Stimulated activated CD8-positive, alpha-beta memory T cell treated with anti-CD3 and anti-CD28 coated beads, Interleukin-2, amount 100 ng/mL, for 48 hours (primary cell): ENCODE data around the gene SHROOM1.
"Not testable (repeated sequence)": the region's sequence is repeated elsewhere in the genome, so short reads cannot be mapped to it uniquely, and the experiment has no call there.

Experiments used
- DNase-seq, 2 donors: peaks; one replicate each; pipeline ENCODE4 v3.0.0-alpha.2; 2020; ENCODE audit warnings: low read depth in 2 of 2

SHROOM1 gene

GRCh38 chr5:132806804-132807162, 23.7 kb downstream of the SHROOM1 start:
- DNase-seq, result not testable (repeated sequence)

- not testable (repeated sequence) for DNase-seq
Measured at GRCh38 chr5:132805872-132806271, 24.6 kb downstream of the SHROOM1 start.

GRCh38 chr5:132804219-132804618, 26.2 kb downstream of the SHROOM1 start:
- not testable (repeated sequence) for DNase-seq

GRCh38 chr5:132802685-132803066, 27.8 kb downstream of the SHROOM1 start:
- not testable (repeated sequence) for DNase-seq

- no peak for DNase-seq
Measured at GRCh38 chr5:132802044-132802684, 28.3 kb downstream of the SHROOM1 start.

GRCh38 chr5:132800545-132800944, 29.9 kb downstream of the SHROOM1 start:
- DNase-seq, result no peak

- DNase-seq, result no peak
Measured at GRCh38 chr5:132799392-132799791, 31.1 kb downstream of the SHROOM1 start.

- no peak for DNase-seq
Measured at GRCh38 chr5:132797651-132798050, 32.8 kb downstream of the SHROOM1 start.

GRCh38 chr5:132791026-132791425, 39.4 kb downstream of the SHROOM1 start:
- no peak for DNase-seq

- DNase-seq, result no peak
Measured at GRCh38 chr5:132790201-132790865, 40.1 kb downstream of the SHROOM1 start.

GRCh38 chr5:132788990-132789886, 41.2 kb downstream of the SHROOM1 start:
- DNase-seq, result no peak

- DNase-seq, result no peak
Measured at GRCh38 chr5:132788508-132788907, 41.9 kb downstream of the SHROOM1 start.

GRCh38 chr5:132787076-132787475, 43.4 kb downstream of the SHROOM1 start:
- DNase-seq, result no peak

- no peak for DNase-seq
Measured at GRCh38 chr5:132785864-132786263, 44.6 kb downstream of the SHROOM1 start.

- DNase-seq, result no peak
Measured at GRCh38 chr5:132785365-132785764, 45.1 kb downstream of the SHROOM1 start.

GRCh38 chr5:132782101-132782500, 48.3 kb downstream of the SHROOM1 start:
- no peak for DNase-seq

GRCh38 chr5:132781029-132781428, 49.4 kb downstream of the SHROOM1 start:
- DNase-seq, result no peak

- DNase-seq, result no peak
Measured at GRCh38 chr5:132780577-132780976, 49.9 kb downstream of the SHROOM1 start.

GRCh38 chr5:132779961-132780360, 50.5 kb downstream of the SHROOM1 start:
- DNase-seq, result no peak

- DNase-seq, result no peak
Measured at GRCh38 chr5:132778856-132779255, 51.6 kb downstream of the SHROOM1 start.

- no peak for DNase-seq
Measured at GRCh38 chr5:132778129-132778528, 52.3 kb downstream of the SHROOM1 start.

GRCh38 chr5:132777209-132778069, 53.0 kb downstream of the SHROOM1 start, which contains the start of gene SEPTIN8:
Gene SEPTIN8, minus strand, starts transcription at chr5:132777239. Its CDS starts 102 bp downstream, at chr5:132777137.
- DNase-seq, result peak; percentile 8 to 32
